GM18858 (cell line): ENCODE data around the gene DNAJC11.
"Not testable (repeated sequence)": the region's sequence is repeated elsewhere in the genome, so short reads cannot be mapped to it uniquely, and the experiment has no call there.

Experiments used
- ATAC-seq: cut with Tn5 transposase; IDR thresholded peaks from one replicate; pipeline ENCODE4 v1.9.1; 2021; ENCODE audit not compliant: unreplicated experiment

The DNAJC11 gene

GRCh38 chr1:6695868-6696267, 5.7 kb downstream of the DNAJC11 start:
- no peak for ATAC-seq

GRCh38 chr1:6694121-6694713, 7.4 kb downstream of the DNAJC11 start:
- no peak for ATAC-seq

- ATAC-seq, result no peak
Measured at GRCh38 chr1:6692956-6693355, 8.7 kb downstream of the DNAJC11 start.

GRCh38 chr1:6691507-6691906, 10.1 kb downstream of the DNAJC11 start:
- ATAC-seq, result no peak

- no peak for ATAC-seq
Measured at GRCh38 chr1:6690186-6690585, 11.4 kb downstream of the DNAJC11 start.

GRCh38 chr1:6688757-6689156, 12.9 kb downstream of the DNAJC11 start:
- ATAC-seq, result no peak

- no peak for ATAC-seq
Measured at GRCh38 chr1:6688001-6688400, 13.6 kb downstream of the DNAJC11 start.

GRCh38 chr1:6686294-6686693, 15.3 kb downstream of the DNAJC11 start:
- no peak for ATAC-seq

- no peak for ATAC-seq
Measured at GRCh38 chr1:6685381-6685780, 16.2 kb downstream of the DNAJC11 start.

GRCh38 chr1:6683434-6683833, 18.2 kb downstream of the DNAJC11 start:
- ATAC-seq, result no peak

GRCh38 chr1:6675941-6676340, 25.7 kb downstream of the DNAJC11 start:
- no peak for ATAC-seq

GRCh38 chr1:6674771-6675170, 26.8 kb downstream of the DNAJC11 start:
- no peak for ATAC-seq

GRCh38 chr1:6673816-6674398, 27.7 kb downstream of the DNAJC11 start:
- ATAC-seq, result no peak

GRCh38 chr1:6672558-6672957, 29.1 kb downstream of the DNAJC11 start:
- ATAC-seq, result no peak

GRCh38 chr1:6668503-6668902, 33.1 kb downstream of the DNAJC11 start:
- ATAC-seq, result no peak

GRCh38 chr1:6667139-6667538, 34.5 kb downstream of the DNAJC11 start:
- ATAC-seq, result no peak

GRCh38 chr1:6666696-6667095, 34.9 kb downstream of the DNAJC11 start:
- ATAC-seq, result no peak

- ATAC-seq, result not testable (repeated sequence)
Measured at GRCh38 chr1:6662468-6662867, 39.1 kb downstream of the DNAJC11 start.

- ATAC-seq, result no peak
Measured at GRCh38 chr1:6660415-6661049, 41.1 kb downstream of the DNAJC11 start.

GRCh38 chr1:6658359-6659060, 43.1 kb downstream of the DNAJC11 start:
- no peak for ATAC-seq

- ATAC-seq, result no peak
Measured at GRCh38 chr1:6657138-6657537, 44.5 kb downstream of the DNAJC11 start.
